Astrocyte of the cerebellum (primary cell): ENCODE data around the gene PAN2.
"Not testable (repeated sequence)": the region's sequence is repeated elsewhere in the genome, so short reads cannot be mapped to it uniquely, and the experiment has no call there.

ENCODE experiments used
- DNase-seq: peaks from one replicate; pipeline ENCODE4 v3.0.0-alpha.2; 2011; ENCODE audit warnings: low read depth
- H3K4me3 ChIP-seq: 2 replicates; pipeline ENCODE4 v1.5.1; 2011; ENCODE audit warnings: mild to moderate bottlenecking, low read depth, low read length, moderate library complexity
- in situ Hi-C: cut with HindIII; loops from 2 replicates; pipeline ENCODE4 v1.10.0; 2017; ENCODE audit warnings: low sequenced_read_pairs
- TF ChIP-seq, protein P1 (sequence below): IDR thresholded peaks from 2 replicates; pipeline ENCODE4 v1.5.1; 2012; ENCODE audit warnings: low read length, low read depth, moderate library complexity, mild to moderate bottlenecking; ENCODE audit errors: missing control alignments

Gene PAN2

DNA sequence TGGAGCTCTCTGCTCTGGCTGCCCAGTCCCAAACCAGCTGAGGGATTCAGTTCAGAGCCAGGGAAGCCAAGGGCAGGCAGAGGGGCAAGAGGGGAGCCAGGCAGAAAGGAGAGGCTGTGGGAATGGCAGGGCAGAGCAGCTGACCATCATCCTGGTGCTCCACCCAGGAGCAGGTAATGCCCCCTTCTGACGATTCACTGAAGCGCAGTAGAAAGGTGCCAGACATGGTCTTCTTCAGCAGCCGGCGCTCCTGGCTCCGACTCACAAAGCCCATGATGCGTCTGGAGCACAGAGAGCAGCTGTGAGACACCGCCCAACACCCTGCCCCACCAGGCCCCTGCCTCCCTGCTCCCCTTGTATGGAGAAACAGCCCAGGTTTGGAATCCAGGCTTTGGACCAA lies 12.9 kb upstream of the PAN2 start:
- in situ Hi-C loops, result no loop called here
- TF ChIP-seq, protein P1, sequence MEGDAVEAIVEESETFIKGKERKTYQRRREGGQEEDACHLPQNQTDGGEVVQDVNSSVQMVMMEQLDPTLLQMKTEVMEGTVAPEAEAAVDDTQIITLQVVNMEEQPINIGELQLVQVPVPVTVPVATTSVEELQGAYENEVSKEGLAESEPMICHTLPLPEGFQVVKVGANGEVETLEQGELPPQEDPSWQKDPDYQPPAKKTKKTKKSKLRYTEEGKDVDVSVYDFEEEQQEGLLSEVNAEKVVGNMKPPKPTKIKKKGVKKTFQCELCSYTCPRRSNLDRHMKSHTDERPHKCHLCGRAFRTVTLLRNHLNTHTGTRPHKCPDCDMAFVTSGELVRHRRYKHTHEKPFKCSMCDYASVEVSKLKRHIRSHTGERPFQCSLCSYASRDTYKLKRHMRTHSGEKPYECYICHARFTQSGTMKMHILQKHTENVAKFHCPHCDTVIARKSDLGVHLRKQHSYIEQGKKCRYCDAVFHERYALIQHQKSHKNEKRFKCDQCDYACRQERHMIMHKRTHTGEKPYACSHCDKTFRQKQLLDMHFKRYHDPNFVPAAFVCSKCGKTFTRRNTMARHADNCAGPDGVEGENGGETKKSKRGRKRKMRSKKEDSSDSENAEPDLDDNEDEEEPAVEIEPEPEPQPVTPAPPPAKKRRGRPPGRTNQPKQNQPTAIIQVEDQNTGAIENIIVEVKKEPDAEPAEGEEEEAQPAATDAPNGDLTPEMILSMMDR, result no peak
- DNase-seq, result no peak
- H3K4me3 ChIP-seq, result no peak overlapping the region

DNA sequence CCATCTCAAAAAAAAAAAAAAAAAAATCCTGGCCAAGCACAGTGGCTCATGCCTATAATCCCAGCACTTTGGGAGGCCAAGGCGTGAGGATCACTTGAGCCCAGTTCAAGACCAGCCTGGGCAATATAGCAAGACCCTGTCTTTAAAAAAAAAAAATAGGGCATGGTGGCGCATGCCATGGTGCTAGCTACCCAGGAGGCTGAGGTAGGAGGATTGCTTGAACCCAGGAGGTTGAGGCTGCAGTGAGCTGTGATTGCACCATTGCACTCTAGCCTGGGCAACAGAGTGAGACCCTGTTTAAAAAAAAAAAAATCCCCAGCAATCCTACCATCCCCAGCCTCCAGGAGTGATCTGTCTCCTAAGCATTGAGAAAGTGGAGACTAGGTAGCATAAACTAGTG lies 8.5 kb upstream of the PAN2 start:
- DNase-seq, H3K4me3 ChIP-seq, in situ Hi-C loops: not testable (repeated sequence)

DNA sequence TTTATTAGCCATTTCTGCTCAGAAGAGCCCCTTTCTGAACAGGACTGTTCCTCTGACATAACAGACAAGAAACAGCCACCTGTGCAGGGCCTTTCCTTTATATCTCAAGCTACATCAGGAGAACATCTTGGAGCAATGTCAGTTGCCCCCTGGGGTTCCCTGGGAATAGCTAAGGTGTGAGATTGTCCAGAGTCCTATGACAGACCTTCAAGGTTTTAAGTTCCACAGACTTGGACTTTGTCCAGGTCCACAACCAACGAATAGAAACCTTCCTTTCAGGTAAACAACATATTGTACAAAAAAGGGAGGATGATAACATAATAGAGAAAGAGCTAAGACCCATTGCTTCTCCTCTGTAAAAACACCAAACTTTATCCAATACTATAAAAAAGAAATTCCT lies 7.8 kb upstream of the PAN2 start:
- in situ Hi-C loops, result no loop called here
- H3K4me3 ChIP-seq, result no peak overlapping the region
- no peak for DNase-seq
- TF ChIP-seq, protein P1, result no peak

DNA sequence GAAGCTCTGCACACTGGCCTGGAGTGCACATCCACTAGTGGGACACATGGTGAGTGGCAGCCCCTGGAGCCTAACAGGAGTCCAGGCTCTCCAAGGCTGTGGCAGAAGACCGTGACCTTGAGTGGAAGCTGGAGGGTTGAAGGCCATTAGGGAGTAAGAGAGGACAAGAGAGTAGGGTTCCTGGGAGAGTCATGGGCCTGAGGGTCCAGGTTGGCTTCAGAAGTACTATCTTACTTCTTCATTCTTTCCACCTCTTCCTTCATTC lies 5.3 kb upstream of the PAN2 start:
- H3K4me3 ChIP-seq, result no peak overlapping the region
- TF ChIP-seq, protein P1, result no peak
- DNase-seq, result no peak
- in situ Hi-C loops, result no loop called here

DNA sequence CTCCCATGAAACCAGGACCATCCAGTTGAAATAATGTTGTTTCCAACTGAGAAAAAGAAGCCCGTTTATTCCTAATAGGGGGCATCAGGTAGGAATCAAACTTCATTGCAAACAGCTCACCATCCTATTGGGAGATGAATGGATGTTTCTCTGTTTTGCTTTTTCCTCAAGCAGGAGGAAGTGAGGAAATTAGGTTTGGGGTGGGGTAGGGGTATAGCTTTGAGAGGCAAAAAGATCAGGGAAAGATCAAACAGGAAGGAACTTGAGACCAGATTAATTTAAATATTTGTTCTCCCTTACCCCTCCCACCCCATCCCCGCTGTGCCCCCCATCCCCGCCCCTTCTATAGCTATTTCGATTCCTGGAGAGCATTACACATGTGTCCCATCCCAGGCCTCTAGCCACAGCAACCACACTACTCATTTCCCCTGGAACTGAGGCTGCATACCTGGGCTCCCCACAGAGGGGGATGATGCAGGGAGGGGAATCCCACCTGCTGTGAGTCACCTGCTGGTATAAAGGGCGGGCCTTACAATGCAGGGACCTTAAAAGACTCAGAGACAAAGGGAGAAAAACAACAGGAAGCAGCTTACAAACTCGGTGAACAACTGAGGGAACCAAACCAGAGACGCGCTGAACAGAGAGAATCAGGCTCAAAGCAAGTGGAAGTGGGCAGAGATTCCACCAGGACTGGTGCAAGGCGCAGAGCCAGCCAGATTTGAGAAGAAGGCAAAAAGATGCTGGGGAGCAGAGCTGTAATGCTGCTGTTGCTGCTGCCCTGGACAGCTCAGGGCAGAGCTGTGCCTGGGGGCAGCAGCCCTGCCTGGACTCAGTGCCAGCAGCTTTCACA lies 4.7 kb upstream of the PAN2 start, which contains the start of gene IL23A:
Gene IL23A (plus strand): TSS at position 577 of the 850 bp plus-strand sequence. CDS start 161 bp downstream, at position 738.
- TF ChIP-seq, protein P1, result no peak
- H3K4me3 ChIP-seq, result no peak within 1 kb of the TSS
- in situ Hi-C loops, result no loop called here
- peak; percentile 18 for DNase-seq

DNA sequence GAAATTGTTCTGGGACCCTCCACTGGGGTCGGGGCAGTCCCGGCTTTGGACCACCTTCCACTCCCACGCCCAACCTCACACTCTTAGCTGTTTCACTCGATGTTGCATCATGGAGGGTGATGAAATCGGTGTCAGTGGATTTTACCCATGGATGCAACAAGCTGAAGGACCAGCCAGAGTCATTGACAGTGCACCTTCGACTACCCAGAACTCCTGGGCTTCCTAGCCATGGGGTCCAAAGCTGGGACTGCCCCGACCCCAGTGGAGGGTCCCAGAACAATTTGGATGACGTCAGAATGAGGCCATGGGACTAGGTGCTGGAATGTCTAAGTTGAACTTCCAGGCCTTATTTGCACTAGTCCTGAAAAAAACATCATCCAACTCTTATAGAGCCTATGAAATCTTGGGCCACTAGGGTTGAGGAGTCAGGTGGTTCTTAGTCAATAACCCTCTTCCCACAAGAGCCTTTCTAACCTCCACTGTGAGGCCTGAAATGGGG lies 4.0 kb upstream of the PAN2 start:
- no peak overlapping the region for H3K4me3 ChIP-seq
- in situ Hi-C loops, result no loop called here
- TF ChIP-seq, protein P1, result no peak
- DNase-seq, result no peak

DNA sequence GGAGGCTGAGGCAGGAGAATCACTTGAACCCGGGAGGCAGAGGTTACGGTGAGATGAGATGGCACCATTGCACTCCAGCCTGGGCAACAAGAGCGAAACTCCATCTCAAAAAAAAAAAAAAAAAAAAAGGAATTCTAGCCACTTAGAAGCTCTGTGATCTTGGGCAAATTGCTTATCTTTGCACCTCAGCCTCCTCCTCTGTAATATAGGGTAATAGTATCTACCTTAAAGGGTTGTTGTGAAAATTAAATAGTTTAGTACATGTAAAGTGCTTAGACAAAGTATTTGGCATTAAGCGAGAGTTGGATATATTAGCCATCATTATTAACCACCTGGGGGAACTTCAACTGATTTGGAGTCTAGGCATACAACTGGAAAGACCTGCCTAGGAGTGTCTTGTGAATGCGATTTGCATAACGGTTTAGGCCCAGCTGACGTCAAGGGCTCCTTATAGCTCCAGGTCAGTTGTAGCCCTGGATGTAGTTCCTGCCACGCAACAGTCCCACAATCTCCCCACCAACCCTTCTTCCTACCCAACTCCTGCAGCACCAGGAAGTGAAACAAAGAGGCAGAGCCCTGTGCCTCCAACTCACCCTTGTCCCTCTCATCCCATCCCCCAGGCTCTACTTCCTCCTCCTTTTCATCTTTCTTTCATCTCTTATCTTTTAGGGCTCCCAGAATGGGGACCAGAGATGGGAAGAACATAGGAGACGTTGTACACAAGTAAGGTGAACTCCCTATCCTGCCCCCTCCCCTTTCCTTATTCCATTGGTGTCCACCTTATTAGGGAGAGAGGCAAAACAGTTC lies 2.8 kb upstream of the PAN2 start:
- in situ Hi-C loops, result no loop called here
- H3K4me3 ChIP-seq, result no peak overlapping the region
- TF ChIP-seq, protein P1, result no peak
- no peak for DNase-seq

DNA sequence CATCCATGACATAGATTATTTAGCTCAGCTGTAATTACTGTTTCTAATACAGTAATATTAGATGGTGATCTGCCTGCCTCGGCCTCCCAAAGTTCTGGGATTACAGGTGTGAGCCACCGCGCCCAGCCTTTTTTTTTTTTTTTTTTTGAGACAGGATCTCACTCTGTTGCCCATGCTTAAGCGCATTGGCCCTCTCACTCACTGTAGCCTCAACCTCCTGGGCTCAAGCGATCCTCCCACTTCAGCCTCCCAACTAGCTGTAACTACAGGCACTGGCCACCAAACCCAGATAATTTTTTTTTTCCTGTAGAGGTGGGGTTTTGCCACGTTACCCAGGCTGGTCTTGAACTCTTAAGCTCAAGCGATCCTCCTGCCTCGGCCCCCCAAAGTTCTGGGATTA lies 1.7 kb upstream of the PAN2 start:
- H3K4me3 ChIP-seq, DNase-seq, in situ Hi-C loops: not testable (repeated sequence)
